Measurements from ENCODE around the gene SSTR4. TPM values are rescaled to one million over a fixed set of nuclear protein-coding genes. Genes with fewer than 3 reads are reported as not detected.

Gene SSTR4
- total RNA-seq, 1 experiment from 2014 or later, result not detected

GRCh38 chr20:23018432-23018831 is 16.7 kb upstream of the SSTR4 start:
- H3K4me1 Mint-ChIP-seq, result peaks cover 7% of the 10 kb centered on the region
- 0 out of 2 replicates have a peak, but pooled peaks cover 6% of the 10 kb centered on the region for H3K9me3 Mint-ChIP-seq
- TF ChIP-seq JAZF1 (CRISPR knock-in tag; IDR thresholded peaks at IDR 0.05), result no peak
- no peak for TF ChIP-seq SMAD3 (CRISPR knock-in tag; IDR thresholded peaks at IDR 0.05; ENCODE audit: borderline replicate concordance)
- no peak for TF ChIP-seq ZNF532 (CRISPR knock-in tag; IDR thresholded peaks at IDR 0.05; ENCODE audit: borderline replicate concordance)
- no peak for TF ChIP-seq ZNF416 (CRISPR knock-in tag; IDR thresholded peaks at IDR 0.05)
- no peak for TF ChIP-seq TP53 (CRISPR knock-in tag; IDR thresholded peaks at IDR 0.05)
- TF ChIP-seq FOXK1 (CRISPR knock-in tag; IDR thresholded peaks at IDR 0.05), result no peak
- no peak for TF ChIP-seq CTCF (IDR thresholded peaks at IDR 0.05)
- ChIA-PET POLR2A (no interaction called here), CTCF (interaction anchor here (1.0 to 1.2 kb wide), 3 partner anchors 33 to 187 kb away, joined by 3 read pairs; no protein-coding TSS in a partner anchor)
- H3K27me3 Mint-ChIP-seq (ENCODE audit: low read depth), result no peaks in the 10 kb centered on the region
- ATAC-seq (no peak), DNase-seq (ENCODE audit: low spot score) (no peak)
- no peaks in the 10 kb centered on the region for H3K36me3 Mint-ChIP-seq
- no peak overlapping the region for H3K4me3 Mint-ChIP-seq
- H3K27ac Mint-ChIP-seq, result no peak overlapping the region

GRCh38 chr20:23018941-23019340 is 16.2 kb upstream of the SSTR4 start:
- DNase-seq (ENCODE audit: low spot score) (no peak), ATAC-seq (no peak)
- H3K27me3 Mint-ChIP-seq (ENCODE audit: low read depth), result no peaks in the 10 kb centered on the region
- no peak overlapping the region for H3K4me3 Mint-ChIP-seq
- 0 out of 2 replicates have a peak, but pooled peaks cover 6% of the 10 kb centered on the region for H3K9me3 Mint-ChIP-seq
- H3K36me3 Mint-ChIP-seq, result no peaks in the 10 kb centered on the region
- H3K27ac Mint-ChIP-seq, result no peak overlapping the region
- POLR2A ChIA-PET, result no interaction called here
- CTCF ChIA-PET, result interaction anchor here (1.0 kb wide), 2 partner anchors 32 to 167 kb away, joined by 3 read pairs; no protein-coding TSS in a partner anchor
- peaks cover 7% of the 10 kb centered on the region for H3K4me1 Mint-ChIP-seq
- TF ChIP-seq ZNF423 (CRISPR knock-in tag; IDR thresholded peaks at IDR 0.05) (no peak), HMGXB4 (CRISPR knock-in tag; IDR thresholded peaks at IDR 0.05) (no peak), E2F5 (CRISPR knock-in tag; IDR thresholded peaks at IDR 0.05) (no peak), PRRX2 (CRISPR knock-in tag; IDR thresholded peaks at IDR 0.05) (no peak), USF1 (CRISPR knock-in tag; IDR thresholded peaks at IDR 0.05) (no peak), CREB1 (CRISPR knock-in tag; IDR thresholded peaks at IDR 0.05) (no peak), ARID4B (CRISPR knock-in tag; IDR thresholded peaks at IDR 0.05; ENCODE audit: borderline replicate concordance) (no peak), ZNF263 (CRISPR knock-in tag; IDR thresholded peaks at IDR 0.05; ENCODE audit: low read depth) (no peak), ATF1 (CRISPR knock-in tag; IDR thresholded peaks at IDR 0.05) (no peak), CDX4 (CRISPR knock-in tag; IDR thresholded peaks at IDR 0.05; ENCODE audit: borderline replicate concordance) (no peak), ZNF425 (CRISPR knock-in tag; conservative IDR thresholded peaks at IDR 0.05) (no peak)

Data from WTC11 (cell line).